A549 (cell line): Measurements from ENCODE around the gene SERPINC1. TPM values are rescaled to one million over a fixed set of nuclear protein-coding genes. Genes with fewer than 3 reads are reported as not detected.
"Not testable (repeated sequence)": the region's sequence is repeated elsewhere in the genome, so short reads cannot be mapped to it uniquely, and the experiment has no call there.

Experiments used
- ATAC-seq, 2 experiments: fragments of 200-7000 bp in 1 of 2; fragments of >200 bp in 1 of 2; cut with Nextera tagmentation in 1 of 2; cut with Tn5 transposase in 1 of 2; 3 replicates each; pipeline versions ENCODE4 v1.8.0 to v1.9.1; 2018 to 2020; ENCODE audit warnings: mild to moderate bottlenecking in 1 of 2, moderate library complexity in 1 of 2
- CTCF ChIA-PET: fragments of 300-600 bp; sonication (Branson Sonifier 250); formaldehyde crosslinking; extraction: SDS; loops from one replicate; lab custom pipeline; 2021; ENCODE audit warnings: antibody characterized with exemption, inconsistent platforms; lab: Yijun Ruan, JAX
- POLR2A ChIA-PET: fragments of 350-600 bp; formaldehyde crosslinking; extraction: SDS; loops from one replicate; lab custom pipeline; 2021; ENCODE audit warnings: antibody characterized with exemption, inconsistent platforms; lab: Yijun Ruan, JAX
- DNase-seq, 2 experiments: peaks; one replicate each; pipeline versions ENCODE4 v3.0.0 to v3.0.0-alpha.2; 2011 to 2016; ENCODE audit warnings: low read depth in 1 of 2, low spot score in 1 of 2
- FAIRE-seq: peaks from 2 replicates; lab custom pipeline; 2011; peaks lifted over from hg19 to GRCh38; lab: Jason Lieb, UNC
- H3K27ac ChIP-seq, 2 experiments: fragments of >200 bp; sonication (Bioruptor Twin); formaldehyde crosslinking; 3 replicates each; pipeline ENCODE4 v1.5.1; 2016 to 2017
- H3K4me1 ChIP-seq: fragments of >200 bp; sonication (Bioruptor Twin); formaldehyde crosslinking; 3 replicates; pipeline ENCODE4 v1.6.1; 2016
- H3K4me2 ChIP-seq: fragments of >200 bp; sonication (Bioruptor Twin); formaldehyde crosslinking; 3 replicates; pipeline ENCODE4 v1.6.1; 2016
- H3K4me3 ChIP-seq: fragments of >200 bp; sonication (Bioruptor Twin); formaldehyde crosslinking; 3 replicates; pipeline ENCODE4 v1.5.1; 2016
- H3K9me3 ChIP-seq: fragments of >200 bp; sonication (Bioruptor Twin); formaldehyde crosslinking; 3 replicates; pipeline ENCODE4 v1.6.1; 2016
- CBX2 ChIP-seq: fragments of 200-600 bp; sonication (generic); IDR thresholded peaks from 2 replicates; pipeline ENCODE4 v1.6.1; 2016; ENCODE audit warnings: low read depth, mild to moderate bottlenecking, borderline replicate concordance
- CBX8 ChIP-seq: fragments of 200-600 bp; sonication (generic); IDR thresholded peaks from 2 replicates; pipeline ENCODE4 v1.6.1; 2016
- CEBPB ChIP-seq, 2 experiments: fragments of >200 bp in 1 of 2; sonication (Bioruptor Twin) in 1 of 2; formaldehyde crosslinking in 1 of 2; IDR thresholded peaks; 2 replicates each; pipeline ENCODE4 v1.6.1; 2012 to 2016
- CHD2 ChIP-seq: fragments of 150-350 bp; IDR thresholded peaks from 2 replicates; pipeline ENCODE4 v1.6.1; 2014; ENCODE audit warnings: low read length; ENCODE audit not compliant: partially characterized antibody
- EHMT2 ChIP-seq: fragments of 200-600 bp; sonication (generic); IDR thresholded peaks from 2 replicates; pipeline ENCODE4 v1.6.1; 2016; ENCODE audit warnings: antibody characterized with exemption, low read depth, mild to moderate bottlenecking, moderate library complexity
- EP300 ChIP-seq, 2 experiments: fragments of >200 bp; sonication (Bioruptor Twin); formaldehyde crosslinking; IDR thresholded peaks; 2 replicates in 1 of 2; 3 replicates in 1 of 2; pipeline ENCODE4 v1.6.1; 2016 to 2017
- FOXS1 ChIP-seq: fragments of 250-450 bp; sonication (Bioruptor Pico); IDR thresholded peaks from 2 replicates; pipeline ENCODE4 v1.5.0; 2020; ENCODE audit warnings: mild to moderate bottlenecking, moderate library complexity
- GATA3 ChIP-seq: IDR thresholded peaks from 2 replicates; pipeline ENCODE4 v1.6.1; 2012; ENCODE audit warnings: borderline replicate concordance
- HMGXB4 ChIP-seq: fragments of 250-450 bp; sonication (Bioruptor Pico); IDR thresholded peaks from 2 replicates; pipeline ENCODE4 v1.5.0; 2021; ENCODE audit warnings: mild to moderate bottlenecking, moderate library complexity, borderline replicate concordance
- JUN ChIP-seq, 2 experiments: fragments of >200 bp; sonication (Bioruptor Twin); formaldehyde crosslinking; IDR thresholded peaks; 2 replicates in 1 of 2; 3 replicates in 1 of 2; pipeline ENCODE4 v1.6.1; 2016 to 2017
- JUNB ChIP-seq: fragments of >200 bp; sonication (Bioruptor Twin); formaldehyde crosslinking; IDR thresholded peaks from 2 replicates; pipeline ENCODE4 v1.6.1; 2016
- KDM1A ChIP-seq: fragments of 200-600 bp; sonication (generic); IDR thresholded peaks from 2 replicates; pipeline ENCODE4 v1.6.1; 2016; ENCODE audit warnings: low read depth, mild to moderate bottlenecking
- MAFK ChIP-seq: fragments of 450-650 bp; IDR thresholded peaks from 2 replicates; pipeline ENCODE4 v1.6.1; 2014; ENCODE audit not compliant: partially characterized antibody
- MYC ChIP-seq: IDR thresholded peaks from 2 replicates; pipeline ENCODE4 v1.6.1; 2012; ENCODE audit warnings: mild to moderate bottlenecking, inconsistent platforms, low read length, improper control_type of control experiment, borderline replicate concordance
- NR3C1 ChIP-seq: fragments of >200 bp; sonication (Bioruptor Twin); formaldehyde crosslinking; IDR thresholded peaks from 3 replicates; pipeline ENCODE4 v1.6.1; 2017
- POLR2A ChIP-seq: IDR thresholded peaks from 2 replicates; pipeline ENCODE4 v1.6.1; 2012; ENCODE audit warnings: mild to moderate bottlenecking, low read length
- POLR2AphosphoS2 ChIP-seq: conservative IDR thresholded peaks from 2 replicates; pipeline ENCODE4 v1.6.1; 2012; ENCODE audit warnings: low read length, improper control_type of control experiment, inconsistent platforms
- RFX5 ChIP-seq: fragments of 450-650 bp; IDR thresholded peaks from 2 replicates; pipeline ENCODE4 v1.7.1; 2014; ENCODE audit warnings: antibody characterized with exemption, mild to moderate bottlenecking, moderate library complexity
- RNF2 ChIP-seq: fragments of 200-600 bp; sonication (generic); IDR thresholded peaks from 2 replicates; pipeline ENCODE4 v1.6.1; 2016; ENCODE audit warnings: low read depth, mild to moderate bottlenecking, antibody characterized with exemption, moderate library complexity, borderline replicate concordance
- SREBF2 ChIP-seq: fragments of 450-650 bp; IDR thresholded peaks from 2 replicates; pipeline ENCODE4 v1.6.1; 2014; ENCODE audit warnings: mild to moderate bottlenecking, moderate library complexity
- ZFP36 ChIP-seq: fragments of 450-650 bp; IDR thresholded peaks from 2 replicates; pipeline ENCODE4 v1.6.1; 2014; ENCODE audit warnings: borderline replicate concordance; ENCODE audit not compliant: partially characterized antibody
- ZNF302 ChIP-seq: fragments of 250-450 bp; sonication (Bioruptor Pico); IDR thresholded peaks from 2 replicates; pipeline ENCODE4 v1.9.0; 2021; ENCODE audit warnings: inconsistent platforms, mild to moderate bottlenecking, moderate library complexity
- WGBS: methylation state at CpG from one replicate; pipeline ENCODE4 v1.1.6; 2017; ENCODE audit errors: missing lambda C conversion rate; 5-methylcytosine and 5-hydroxymethylcytosine counted together
- polyA plus RNA-seq, 4 experiments: library from polyadenylated mRNA; depleted of rRNA in 3 of 4; stranded (reverse); fragments of >200 nt; fragmentation: RNase III in 1 of 4; extraction: RNeasy Plus Mini Kit Qiagen cat#74134 plus additional on column Dnase treatment in 1 of 4; gene quantifications; 2 replicates in 3 of 4; 3 replicates in 1 of 4; pipeline ENCODE4 v1.2.3, GENCODE V29; 2011 to 2017

SERPINC1 gene
- polyA plus RNA-seq, 2 of the 4 experiments (the other 2 are of a cell fraction) = 0.05 to 0.13 TPM

DNA sequence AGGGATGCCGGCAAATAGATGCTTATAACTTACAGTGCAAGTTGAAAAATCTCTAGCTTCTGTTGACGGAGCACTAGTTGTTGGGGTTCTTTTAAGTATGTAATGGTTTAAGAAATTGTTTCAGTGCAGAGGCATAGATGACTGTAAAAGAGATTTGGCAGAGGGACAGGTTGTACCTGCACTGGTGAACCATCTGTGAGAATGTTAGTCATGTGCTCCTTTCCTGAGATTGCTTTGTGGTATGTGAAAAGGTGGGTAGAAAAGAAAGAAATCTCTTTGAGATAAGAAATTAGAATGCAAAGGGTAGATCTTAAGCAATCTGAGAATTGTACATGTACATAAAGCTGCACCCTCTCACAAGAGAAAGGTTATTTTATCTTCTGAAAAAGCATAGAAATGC, 29.5 kb downstream of the SERPINC1 start:
- Histone ChIP-seq H3K4me1 (no peaks in the 10 kb centered on the region), H3K9me3 (no peaks in the 10 kb centered on the region), H3K4me2 (no peak overlapping the region), H3K27ac (no peak overlapping the region), H3K4me3 (no peak overlapping the region)
- ChIA-PET CTCF (interaction anchor here (1.0 kb wide), 1 partner anchor 15 kb away, joined by 3 read pairs; no protein-coding TSS in a partner anchor), POLR2A (no interaction called here)
- FAIRE-seq (no peak), DNase-seq (no peak), ATAC-seq (no peak)
- no peak for TF ChIP-seq JUN (IDR thresholded peaks at IDR 0.05)
- TF ChIP-seq KDM1A = no peak
- no peak for TF ChIP-seq CBX8
- no peak for TF ChIP-seq POLR2AphosphoS2
- no peak for TF ChIP-seq RFX5
- TF ChIP-seq CBX2 = no peak
- TF ChIP-seq POLR2A = no peak
- TF ChIP-seq MYC = no peak
- TF ChIP-seq RNF2 = no peak
- no peak for TF ChIP-seq NR3C1
- no peak for TF ChIP-seq SREBF2
- no peak for TF ChIP-seq EP300 (IDR thresholded peaks at IDR 0.05)
- no peak for TF ChIP-seq HMGXB4 (CRISPR knock-in tag)
- no peak for TF ChIP-seq ZFP36
- no peak for TF ChIP-seq FOXS1 (CRISPR knock-in tag)
- TF ChIP-seq GATA3 = no peak
- TF ChIP-seq JUNB = no peak
- 87% methylated on average over 2 of the region's 2 CpGs for WGBS

DNA sequence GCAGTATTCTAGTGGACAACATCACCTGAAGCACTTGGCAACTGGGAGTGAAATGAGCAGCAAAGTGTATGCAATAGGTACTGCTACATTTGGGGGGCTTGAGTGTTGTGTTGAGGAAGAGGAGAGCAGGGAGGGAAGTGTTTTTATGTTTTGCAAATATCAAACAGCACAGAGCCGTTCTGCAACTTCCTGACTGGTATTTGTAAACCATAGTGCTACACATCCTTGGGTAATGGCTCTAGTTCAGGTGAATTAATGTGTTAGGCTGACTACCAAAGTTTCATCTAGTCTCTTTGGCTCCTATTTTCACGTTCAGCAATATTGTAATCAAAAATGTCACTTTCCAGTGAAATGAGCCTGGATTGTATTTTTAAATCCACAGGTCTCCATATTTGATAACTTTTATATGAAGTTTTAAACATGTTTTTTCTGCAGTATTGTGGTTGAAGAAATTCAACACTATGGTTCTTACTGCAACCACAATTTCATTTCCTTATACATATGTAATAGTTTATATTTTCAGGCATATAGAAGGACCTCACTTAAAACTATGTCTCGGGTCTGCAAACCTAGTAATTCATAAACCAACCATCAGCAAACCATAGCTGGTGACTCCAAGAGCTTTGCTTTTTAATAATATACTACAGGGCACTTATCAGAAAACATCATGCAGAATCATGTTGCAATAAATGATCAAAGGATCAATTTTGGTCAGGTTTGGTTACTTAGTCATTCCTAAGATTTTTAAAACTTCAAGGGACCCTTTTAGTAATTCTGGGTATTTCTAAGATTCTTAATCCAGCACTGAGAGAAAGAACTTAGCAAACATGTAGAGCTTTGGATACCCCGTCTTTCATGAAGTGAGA, 30.1 kb downstream of the SERPINC1 start:
- ATAC-seq (no peak), FAIRE-seq (no peak), DNase-seq (no peak)
- POLR2A ChIA-PET = no interaction called here
- Histone ChIP-seq H3K4me3 (no peak overlapping the region), H3K27ac (no peak overlapping the region), H3K4me1 (no peaks in the 10 kb centered on the region), H3K9me3 (no peaks in the 10 kb centered on the region), H3K4me2 (no peak overlapping the region)
- CTCF ChIA-PET = interaction anchor here (1.0 kb wide), 1 partner anchor 16 kb away, joined by 3 read pairs; no protein-coding TSS in a partner anchor
- TF ChIP-seq EHMT2 = no peak
- 88% methylated on average over 4 of the region's 4 CpGs for WGBS

DNA sequence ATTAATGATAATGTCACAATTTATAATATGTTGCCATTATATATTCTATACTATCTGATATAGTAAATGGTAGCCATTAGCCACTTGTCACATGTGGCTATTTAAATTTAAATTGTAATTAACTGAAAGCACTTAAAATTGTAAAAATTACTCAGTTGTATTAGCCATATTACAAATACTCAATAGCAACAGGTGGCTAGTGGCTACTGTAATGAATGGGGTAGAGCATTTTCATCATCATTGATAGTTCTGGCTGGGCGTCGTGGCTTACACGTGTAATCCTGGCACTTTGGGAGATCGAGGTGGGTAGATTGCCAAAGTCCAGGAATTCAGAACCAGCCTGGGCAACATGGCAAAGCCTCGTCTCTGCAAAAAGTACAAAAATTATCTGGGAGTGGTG, 32.4 kb downstream of the SERPINC1 start:
- no peak for DNase-seq
- no peak overlapping the region for H3K4me2 ChIP-seq
- no peak for FAIRE-seq
- no peak overlapping the region for H3K4me3 ChIP-seq
- no peaks in the 10 kb centered on the region for H3K4me1 ChIP-seq
- H3K27ac ChIP-seq = no peak overlapping the region
- WGBS = 74% methylated on average over 5 of the region's 5 CpGs
- no peak for TF ChIP-seq CHD2
- TF ChIP-seq ZNF302 = no peak
- TF ChIP-seq MAFK = no peak
- TF ChIP-seq NR3C1 = no peak
- no peak for TF ChIP-seq GATA3
- no peak for TF ChIP-seq CEBPB (IDR thresholded peaks at IDR 0.05)
- ChIA-PET CTCF (interaction anchor here (0.7 kb wide), 1 partner anchor 1525 kb away, joined by 3 read pairs; no protein-coding TSS in a partner anchor), POLR2A (no interaction called here)
- H3K9me3 ChIP-seq = no peaks in the 10 kb centered on the region
- ATAC-seq = no peak

DNA sequence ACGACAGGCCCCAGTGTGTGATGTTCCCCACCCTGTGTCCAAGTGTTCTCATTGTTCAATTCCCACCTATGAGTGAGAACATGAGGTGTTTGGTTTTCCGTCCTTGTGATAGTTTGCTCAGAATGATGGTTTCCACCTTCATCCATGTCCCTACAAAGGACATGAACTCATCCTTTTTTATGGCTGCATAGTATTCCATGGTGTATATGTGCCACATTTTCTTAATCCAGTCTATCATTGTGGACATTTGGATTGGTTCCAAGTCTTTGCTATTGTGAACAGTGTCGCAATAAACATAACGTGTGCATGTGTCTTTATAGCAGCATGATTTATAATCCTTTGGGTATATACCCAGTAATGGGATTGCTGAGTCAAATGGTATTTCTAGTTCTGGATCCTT, 36.0 kb downstream of the SERPINC1 start:
- H3K9me3 ChIP-seq, H3K4me2 ChIP-seq, POLR2A ChIA-PET, CTCF ChIA-PET, DNase-seq, H3K4me1 ChIP-seq, FAIRE-seq, ATAC-seq, H3K27ac ChIP-seq, H3K4me3 ChIP-seq: not testable (repeated sequence)
- WGBS = 96% methylated on average over 3 of the region's 4 CpGs
